Measurements from ENCODE around the gene DPM3.

DPM3 gene

GRCh38 chr1:155125946-155126555 lies 14.3 kb downstream of the DPM3 start (continued):
- TF ChIP-seq ZSCAN5A (tag by site-specific recombination; IDR thresholded peaks at IDR 0.05) (no peak; the same call in 1 of the 2 replicates), ZBTB6 (tag by site-specific recombination; IDR thresholded peaks at IDR 0.05) (no peak), TCF7L2 (IDR thresholded peaks at IDR 0.05; ENCODE audit: borderline replicate concordance, low read depth, low read length) (no peak), KLF16 (tag by site-specific recombination; IDR thresholded peaks at IDR 0.05) (0 out of 2 replicates have a peak, but pooled peaks have one; percentile 36), ZNF530 (tag by site-specific recombination; IDR thresholded peaks at IDR 0.05; ENCODE audit: low read depth) (no peak), GLIS2 (tag by site-specific recombination; IDR thresholded peaks at IDR 0.05) (peak; percentile 59; the same call in 1 of the 2 replicates), ZNF121 (tag by site-specific recombination; IDR thresholded peaks at IDR 0.05) (no peak), ZNF529 (tag by site-specific recombination; IDR thresholded peaks at IDR 0.05; ENCODE audit: insufficient replicate concordance) (no peak), ZNF26 (tag by site-specific recombination; IDR thresholded peaks at IDR 0.05) (no peak), GLIS1 (tag by site-specific recombination; IDR thresholded peaks at IDR 0.05) (peak; percentile 93), ZNF184 (tag by site-specific recombination; IDR thresholded peaks at IDR 0.05) (0 out of 2 replicates have a peak, but pooled peaks have one; percentile 51), ZNF16 (tag by site-specific recombination; IDR thresholded peaks at IDR 0.05; ENCODE audit: low read depth) (no peak), ZNF2 (tag by site-specific recombination; IDR thresholded peaks at IDR 0.05) (no peak), ZNF274 (IDR thresholded peaks at IDR 0.05; ENCODE audit: low read length) (no peak), ZNF274 (tag by site-specific recombination; IDR thresholded peaks at IDR 0.05; ENCODE audit: borderline replicate concordance) (no peak), HIC1 (tag by site-specific recombination; IDR thresholded peaks at IDR 0.05) (0 out of 2 replicates have a peak, but pooled peaks have one; percentile 24), ZFP3 (tag by site-specific recombination; IDR thresholded peaks at IDR 0.05; ENCODE audit: low read depth) (no peak), ZNF639 (tag by site-specific recombination; IDR thresholded peaks at IDR 0.05) (peak; percentile 74; the same call in 1 of the 2 replicates), ZSCAN18 (tag by site-specific recombination; IDR thresholded peaks at IDR 0.05) (no peak), ZNF658 (tag by site-specific recombination; IDR thresholded peaks at IDR 0.05) (no peak), ZNF223 (tag by site-specific recombination; IDR thresholded peaks at IDR 0.05) (no peak), CTCF (tag by site-specific recombination; IDR thresholded peaks at IDR 0.05) (no peak), ZFP69B (tag by site-specific recombination; IDR thresholded peaks at IDR 0.05) (peak; percentile 74), ZNF704 (tag by site-specific recombination; IDR thresholded peaks at IDR 0.05) (no peak), ZNF248 (tag by site-specific recombination; IDR thresholded peaks at IDR 0.05) (no peak), ZNF146 (tag by site-specific recombination; IDR thresholded peaks at IDR 0.05) (no peak), KLF1 (tag by site-specific recombination; IDR thresholded peaks at IDR 0.05) (no peak)
